Daoy (cell line): Measurements from ENCODE around the gene WNK2. TPM values are rescaled to one million over a fixed set of nuclear protein-coding genes. Genes with fewer than 3 reads are reported as not detected.
A peak's percentile ranks its signal among the peaks of the same experiment; 100 is the strongest.

Source experiments
- DNase-seq: peaks from one replicate; pipeline ENCODE4 v3.0.0-alpha.2; 2015; ENCODE audit warnings: low read depth
- total RNA-seq: library from RNA; depleted of rRNA; stranded (reverse); fragments of >200 nt; shearing (Covaris generic); gene quantifications from 2 replicates; pipeline ENCODE4 v1.2.3, GENCODE V29; 2014

The WNK2 gene
- total RNA-seq, 1 experiment from 2014 or later = 1.4 TPM

- DNase-seq = no peak
Measured at GRCh38 chr9:93217706-93218105, 33.8 kb downstream of the WNK2 start.

GRCh38 chr9:93218161-93218560 lies 34.2 kb downstream of the WNK2 start:
- no peak for DNase-seq

GRCh38 chr9:93218671-93219420 lies 34.9 kb downstream of the WNK2 start:
- no peak for DNase-seq

- DNase-seq = no peak
Measured at GRCh38 chr9:93219692-93220091, 35.8 kb downstream of the WNK2 start.

GRCh38 chr9:93220627-93221026 lies 36.7 kb downstream of the WNK2 start:
- DNase-seq = no peak

GRCh38 chr9:93221044-93221443 lies 37.1 kb downstream of the WNK2 start:
- DNase-seq = no peak

GRCh38 chr9:93222890-93223259 lies 38.9 kb downstream of the WNK2 start:
- no peak for DNase-seq

- peak; percentile 87 for DNase-seq
Measured at GRCh38 chr9:93223260-93224180, 39.6 kb downstream of the WNK2 start.

- DNase-seq = no peak
Measured at GRCh38 chr9:93224591-93224990, 40.7 kb downstream of the WNK2 start.

- DNase-seq = no peak
Measured at GRCh38 chr9:93225417-93225816, 41.5 kb downstream of the WNK2 start.

- DNase-seq = no peak
Measured at GRCh38 chr9:93225892-93226291, 42.0 kb downstream of the WNK2 start.

- DNase-seq = no peak
Measured at GRCh38 chr9:93226819-93227218, 42.9 kb downstream of the WNK2 start.

GRCh38 chr9:93228030-93228429 lies 44.1 kb downstream of the WNK2 start:
- no peak for DNase-seq

GRCh38 chr9:93228453-93228852 lies 44.5 kb downstream of the WNK2 start:
- no peak for DNase-seq

GRCh38 chr9:93229636-93230035 lies 45.7 kb downstream of the WNK2 start:
- no peak for DNase-seq

GRCh38 chr9:93230185-93230584 lies 46.2 kb downstream of the WNK2 start:
- no peak for DNase-seq

- no peak for DNase-seq
Measured at GRCh38 chr9:93230601-93231000, 46.7 kb downstream of the WNK2 start.

GRCh38 chr9:93231121-93231694 lies 47.3 kb downstream of the WNK2 start:
- no peak for DNase-seq

- DNase-seq = no peak
Measured at GRCh38 chr9:93231716-93232115, 47.8 kb downstream of the WNK2 start.

- DNase-seq = no peak
Measured at GRCh38 chr9:93232388-93232960, 48.5 kb downstream of the WNK2 start.

GRCh38 chr9:93233033-93233432 lies 49.1 kb downstream of the WNK2 start:
- no peak for DNase-seq

GRCh38 chr9:93234600-93234999 lies 50.7 kb downstream of the WNK2 start:
- DNase-seq = no peak
